Activated CD8-positive, alpha-beta T cell treated with anti-CD3 and anti-CD28 coated beads, Interleukin-2, amount 10 ng/mL, durations not matched to agents 7 days and 5 days (primary cell): Measurements from ENCODE around the gene JMJD1C. TPM values are rescaled to one million over a fixed set of nuclear protein-coding genes. Genes with fewer than 3 reads are reported as not detected.
A peak's percentile ranks its signal among the peaks of the same experiment; 100 is the strongest.

ENCODE experiments used
- ATAC-seq: fragments of 150-1000 bp; cut with Tn5 transposase; one replicate; pipeline ENCODE4 v1.10.0; 2021; ENCODE audit warnings: moderate library complexity
- CTCF ChIA-PET: fragments of 350-600 bp; sonication (Branson Sonifier 250); formaldehyde crosslinking; loops from one replicate; lab custom pipeline; 2021; ENCODE audit warnings: antibody characterized with exemption; lab: Charles Lee
- POLR2A ChIA-PET: fragments of 350-600 bp; sonication (Branson Sonifier 250); formaldehyde crosslinking; loops from one replicate; lab custom pipeline; 2021; ENCODE audit warnings: antibody characterized with exemption; lab: Charles Lee
- DNase-seq: peaks from one replicate; pipeline ENCODE4 v3.0.0-alpha.2; 2020
- H3K27ac Mint-ChIP-seq: one replicate; pipeline ENCODE4 v1.8.0; 2021; ENCODE audit warnings: mild to moderate bottlenecking, mixed read lengths
- H3K27me3 Mint-ChIP-seq: one replicate; pipeline ENCODE4 v1.8.0; 2021; ENCODE audit warnings: low read depth, mixed read lengths
- H3K36me3 Mint-ChIP-seq: one replicate; pipeline ENCODE4 v1.8.0; 2021; ENCODE audit warnings: low read depth, mixed read lengths
- H3K4me1 Mint-ChIP-seq: one replicate; pipeline ENCODE4 v1.8.0; 2021; ENCODE audit warnings: low read depth, mixed read lengths
- H3K4me3 Mint-ChIP-seq: one replicate; pipeline ENCODE4 v1.8.0; 2021; ENCODE audit warnings: mild to moderate bottlenecking, mixed read lengths
- H3K9me3 Mint-ChIP-seq: one replicate; pipeline ENCODE4 v1.8.0; 2022; ENCODE audit warnings: mixed read lengths; ENCODE audit not compliant: insufficient read depth
- total RNA-seq, 2 experiments: library from RNA; stranded (reverse); gene quantifications; one replicate each; pipeline ENCODE4 v1.2.3, GENCODE V29; 2021

JMJD1C gene
- total RNA-seq, 2 experiments from 2014 or later: 63.0 to 65.1 TPM

GRCh38 chr10:63434866-63435854, 30.6 kb downstream of the JMJD1C start:
- DNase-seq: no peak
- no peaks in the 10 kb centered on the region for H3K9me3 Mint-ChIP-seq
- peaks cover 9% of the 10 kb centered on the region for H3K4me1 Mint-ChIP-seq
- H3K27me3 Mint-ChIP-seq: no peaks in the 10 kb centered on the region
- H3K36me3 Mint-ChIP-seq: peaks cover 16% of the 10 kb centered on the region
- H3K27ac Mint-ChIP-seq: no peak overlapping the region
- ATAC-seq: no peak
- H3K4me3 Mint-ChIP-seq: no peak overlapping the region
- ChIA-PET POLR2A (interaction anchor here (0.5 kb wide), 1 partner anchor 24 kb away, joined by 3 read pairs; no protein-coding TSS in a partner anchor), CTCF (interaction anchor here (0.9 kb wide), 1 partner anchor 12 kb away, joined by 3 read pairs; no protein-coding TSS in a partner anchor)

GRCh38 chr10:63431962-63432797, 33.6 kb downstream of the JMJD1C start:
- H3K4me1 Mint-ChIP-seq: peaks cover 9% of the 10 kb centered on the region
- DNase-seq: no peak
- ChIA-PET CTCF (interaction anchor here (1.1 kb wide), 1 partner anchor 11 kb away, joined by 3 read pairs; no protein-coding TSS in a partner anchor), POLR2A (no interaction called here)
- ATAC-seq: no peak
- no peaks in the 10 kb centered on the region for H3K9me3 Mint-ChIP-seq
- H3K27ac Mint-ChIP-seq: no peak overlapping the region
- no peaks in the 10 kb centered on the region for H3K27me3 Mint-ChIP-seq
- H3K36me3 Mint-ChIP-seq: peaks cover 17% of the 10 kb centered on the region
- no peak overlapping the region for H3K4me3 Mint-ChIP-seq

DNA sequence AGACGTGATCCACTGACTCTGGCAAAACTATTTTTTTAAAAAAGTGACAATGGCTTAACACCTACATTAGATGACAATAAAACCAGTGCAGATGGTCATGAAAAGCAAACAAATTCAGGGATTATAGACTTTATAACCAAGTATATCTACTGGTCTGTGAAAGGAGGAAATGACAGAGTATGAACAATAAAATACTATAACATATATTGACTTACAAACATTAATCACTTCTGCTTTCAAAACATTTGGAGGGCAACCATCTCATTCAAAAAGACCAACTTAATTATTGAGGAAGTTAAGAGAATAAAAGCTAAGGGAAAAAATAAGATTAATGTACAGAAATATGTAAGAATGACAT, 34.8 kb downstream of the JMJD1C start:
- H3K4me3 Mint-ChIP-seq: no peak overlapping the region
- CTCF ChIA-PET: no interaction called here
- POLR2A ChIA-PET: no interaction called here

GRCh38 chr10:63430091-63430998, 35.4 kb downstream of the JMJD1C start:
- peaks cover 21% of the 10 kb centered on the region for H3K36me3 Mint-ChIP-seq
- H3K4me1 Mint-ChIP-seq: peaks cover 9% of the 10 kb centered on the region
- DNase-seq (no peak), ATAC-seq (no peak)
- no peak overlapping the region for H3K27ac Mint-ChIP-seq
- no peaks in the 10 kb centered on the region for H3K9me3 Mint-ChIP-seq
- ChIA-PET POLR2A (no interaction called here), CTCF (interaction anchor here (0.6 to 0.9 kb wide), 3 partner anchors 181 to 290 kb away, joined by 3 to 4 read pairs (median 4); no protein-coding TSS in a partner anchor)
- no peak overlapping the region for H3K4me3 Mint-ChIP-seq
- no peaks in the 10 kb centered on the region for H3K27me3 Mint-ChIP-seq

More for the DNA sequence above, 34.8 kb downstream of the JMJD1C start:
- H3K36me3 Mint-ChIP-seq: peaks cover 21% of the 10 kb centered on the region
- no peak overlapping the region for H3K27ac Mint-ChIP-seq
- no peak for DNase-seq
- no peaks in the 10 kb centered on the region for H3K27me3 Mint-ChIP-seq
- ATAC-seq: no peak
- H3K9me3 Mint-ChIP-seq: no peaks in the 10 kb centered on the region
- H3K4me1 Mint-ChIP-seq: peaks cover 9% of the 10 kb centered on the region

DNA sequence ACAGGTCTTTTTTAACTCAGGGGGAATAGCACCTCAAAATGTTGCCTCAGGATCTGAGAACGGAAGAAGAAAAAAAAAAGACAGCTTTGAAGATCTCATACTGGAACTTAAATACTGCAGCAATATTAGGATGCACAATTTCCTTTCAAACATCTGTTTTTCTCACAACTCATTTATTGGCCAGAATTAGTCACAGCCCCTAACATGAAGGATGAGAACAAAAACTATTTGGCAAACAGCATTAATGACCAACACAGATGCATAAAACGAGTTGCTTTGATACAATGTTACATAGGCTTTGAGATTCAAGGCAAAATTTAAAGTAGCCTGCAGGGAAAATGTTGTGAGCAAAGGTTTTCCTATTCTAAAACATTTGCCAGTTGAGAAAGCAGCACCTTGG, 36.5 kb downstream of the JMJD1C start:
- no peak for ATAC-seq
- Mint-ChIP-seq H3K4me1 (peaks cover 9% of the 10 kb centered on the region), H3K9me3 (no peaks in the 10 kb centered on the region), H3K27ac (no peak overlapping the region), H3K27me3 (no peaks in the 10 kb centered on the region), H3K36me3 (peaks cover 21% of the 10 kb centered on the region), H3K4me3 (no peak overlapping the region)
- no peak for DNase-seq
- ChIA-PET POLR2A (no interaction called here), CTCF (no interaction called here)

DNA sequence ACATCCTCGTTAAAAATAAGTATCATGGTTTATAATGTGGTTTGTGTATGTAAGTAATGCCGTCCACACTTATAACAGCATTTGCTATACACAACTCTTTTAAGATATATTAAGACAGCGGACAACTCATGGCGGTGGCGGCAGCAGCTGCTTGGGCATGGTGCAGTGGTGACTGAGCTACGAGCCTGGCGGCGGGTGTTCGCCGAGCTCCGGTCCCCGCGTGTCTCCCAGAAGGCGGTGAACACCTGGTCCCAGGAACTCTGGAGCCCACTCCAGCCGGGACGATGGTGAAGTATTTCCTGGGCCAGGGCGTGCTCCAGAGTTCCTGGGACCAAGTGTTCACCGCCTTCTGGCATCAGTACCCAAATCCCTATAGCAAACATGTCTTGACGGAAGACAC, 38.8 kb downstream of the JMJD1C start:
- Mint-ChIP-seq H3K4me1 (peaks cover 12% of the 10 kb centered on the region), H3K27me3 (no peaks in the 10 kb centered on the region), H3K4me3 (no peak overlapping the region), H3K9me3 (no peaks in the 10 kb centered on the region), H3K27ac (no peak overlapping the region), H3K36me3 (peaks cover 16% of the 10 kb centered on the region)
- CTCF ChIA-PET: no interaction called here
- DNase-seq: no peak
- POLR2A ChIA-PET: no interaction called here
- no peak for ATAC-seq

DNA sequence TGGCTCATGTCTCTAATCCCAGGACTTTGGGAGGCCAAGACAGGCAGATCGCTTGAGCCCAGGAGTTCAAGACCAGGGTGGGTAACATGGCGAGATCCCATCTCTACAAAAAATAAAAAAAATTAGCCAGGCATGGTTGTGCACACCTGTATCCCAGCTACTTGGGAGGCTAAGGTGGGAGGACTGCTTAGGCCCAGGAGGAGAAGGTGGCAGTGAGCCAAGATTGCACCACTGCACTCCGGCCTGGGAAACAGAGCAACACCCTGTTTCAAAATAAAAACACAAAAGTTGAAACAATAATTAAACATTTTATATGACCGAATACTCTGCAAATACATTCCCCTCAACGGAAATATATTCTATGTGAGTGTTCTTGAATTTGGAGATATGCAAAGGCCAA, 40.3 kb downstream of the JMJD1C start:
- DNase-seq (no peak), ATAC-seq (no peak)
- no peak overlapping the region for H3K27ac Mint-ChIP-seq
- peaks cover 24% of the 10 kb centered on the region for H3K4me1 Mint-ChIP-seq
- H3K4me3 Mint-ChIP-seq: no peak overlapping the region
- H3K27me3 Mint-ChIP-seq: no peaks in the 10 kb centered on the region
- POLR2A ChIA-PET: no interaction called here
- CTCF ChIA-PET: no interaction called here
- H3K9me3 Mint-ChIP-seq: no peaks in the 10 kb centered on the region
- H3K36me3 Mint-ChIP-seq: peaks cover 10% of the 10 kb centered on the region

DNA sequence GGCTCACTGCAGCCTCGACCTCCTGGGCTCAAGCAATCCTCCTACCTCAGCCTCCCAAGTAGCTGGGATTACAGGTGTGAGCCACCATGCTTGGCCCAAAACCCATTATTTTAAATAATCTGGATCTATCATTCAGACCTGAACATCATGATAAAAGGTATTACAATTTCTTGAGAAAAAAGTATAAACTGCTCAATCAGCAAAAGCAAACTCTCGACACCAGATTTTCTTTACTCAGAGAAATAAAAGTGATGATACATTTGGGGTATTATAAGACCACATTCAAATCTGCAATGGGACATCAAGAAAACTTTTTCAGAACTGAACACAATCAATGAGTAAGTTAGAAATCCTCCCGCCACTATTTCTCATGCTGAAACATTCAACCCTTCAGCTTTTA, 41.2 kb downstream of the JMJD1C start:
- H3K27me3 Mint-ChIP-seq: no peaks in the 10 kb centered on the region
- peaks cover 9% of the 10 kb centered on the region for H3K36me3 Mint-ChIP-seq
- H3K4me3 Mint-ChIP-seq: no peak overlapping the region
- H3K27ac Mint-ChIP-seq: no peak overlapping the region
- no peaks in the 10 kb centered on the region for H3K9me3 Mint-ChIP-seq
- CTCF ChIA-PET: no interaction called here
- peaks cover 27% of the 10 kb centered on the region for H3K4me1 Mint-ChIP-seq
- no peak for DNase-seq
- no peak for ATAC-seq
- POLR2A ChIA-PET: no interaction called here

GRCh38 chr10:63423494-63423893, 42.3 kb downstream of the JMJD1C start:
- H3K36me3 Mint-ChIP-seq: peaks cover 9% of the 10 kb centered on the region
- H3K27ac Mint-ChIP-seq: no peak overlapping the region
- no peak overlapping the region for H3K4me3 Mint-ChIP-seq
- POLR2A ChIA-PET: interaction anchor here (0.6 kb wide), 1 partner anchor 22 kb away, joined by 3 read pairs; no protein-coding TSS in a partner anchor
- peaks cover 27% of the 10 kb centered on the region for H3K4me1 Mint-ChIP-seq
- no peak for ATAC-seq
- no peak for DNase-seq
- H3K9me3 Mint-ChIP-seq: no peaks in the 10 kb centered on the region
- no peaks in the 10 kb centered on the region for H3K27me3 Mint-ChIP-seq
- CTCF ChIA-PET: no interaction called here

GRCh38 chr10:63421591-63421990, 44.2 kb downstream of the JMJD1C start:
- POLR2A ChIA-PET: no interaction called here
- Mint-ChIP-seq H3K4me1 (peaks cover 27% of the 10 kb centered on the region), H3K27ac (peak overlapping the region; percentile 92), H3K4me3 (peak overlapping the region; percentile 49), H3K27me3 (no peaks in the 10 kb centered on the region), H3K36me3 (peaks cover 7% of the 10 kb centered on the region), H3K9me3 (no peaks in the 10 kb centered on the region)
- ATAC-seq: peak; percentile 93
- peak; percentile 49 for DNase-seq
- CTCF ChIA-PET: interaction anchor here (1.2 kb wide), 1 partner anchor 10 kb away, joined by 3 read pairs; no protein-coding TSS in a partner anchor

DNA sequence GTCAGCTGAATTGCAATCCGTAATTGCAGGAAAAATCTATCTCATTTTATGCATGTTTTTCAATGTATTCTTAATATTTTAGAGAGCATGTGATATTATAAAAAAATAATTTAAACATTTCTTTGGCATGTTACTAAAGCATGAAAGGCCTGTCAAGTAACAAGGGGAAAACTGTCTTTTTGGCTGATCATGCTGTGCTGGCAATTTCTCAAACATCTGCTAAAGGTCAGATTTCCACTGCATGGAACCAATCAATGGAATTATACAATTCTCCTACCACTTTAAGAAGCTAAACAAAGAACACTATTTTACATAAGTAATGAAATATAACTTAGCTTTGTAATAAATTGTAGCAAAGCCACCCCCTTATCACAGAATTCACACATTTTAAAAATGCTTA, 49.4 kb downstream of the JMJD1C start:
- Mint-ChIP-seq H3K27ac (no peak overlapping the region), H3K36me3 (peaks cover 5% of the 10 kb centered on the region), H3K27me3 (no peaks in the 10 kb centered on the region), H3K9me3 (no peaks in the 10 kb centered on the region), H3K4me3 (no peak overlapping the region), H3K4me1 (peaks cover 17% of the 10 kb centered on the region)
- ChIA-PET POLR2A (interaction anchor here (1.5 kb wide), 1 partner anchor 147 kb away, joined by 6 read pairs; no protein-coding TSS in a partner anchor), CTCF (no interaction called here)
- DNase-seq: no peak
- no peak for ATAC-seq
